Choroid plexus epithelial cell (primary cell): ENCODE measurements around the gene ITPR1.

ENCODE experiments used
- DNase-seq: peaks from one replicate; pipeline ENCODE4 v3.0.0-alpha.2; 2010; ENCODE audit warnings: low read depth
- H3K4me3 ChIP-seq: 2 replicates; pipeline ENCODE4 v1.5.1; 2011; ENCODE audit warnings: low read depth, mild to moderate bottlenecking, control low read depth, low read length, moderate library complexity
- TF ChIP-seq, protein P1 (sequence below): conservative IDR thresholded peaks from 2 replicates; pipeline ENCODE4 v1.5.1; 2011; ENCODE audit warnings: low read depth, mild to moderate bottlenecking, control low read depth, inconsistent platforms, low read length, moderate library complexity

ITPR1 gene

DNA sequence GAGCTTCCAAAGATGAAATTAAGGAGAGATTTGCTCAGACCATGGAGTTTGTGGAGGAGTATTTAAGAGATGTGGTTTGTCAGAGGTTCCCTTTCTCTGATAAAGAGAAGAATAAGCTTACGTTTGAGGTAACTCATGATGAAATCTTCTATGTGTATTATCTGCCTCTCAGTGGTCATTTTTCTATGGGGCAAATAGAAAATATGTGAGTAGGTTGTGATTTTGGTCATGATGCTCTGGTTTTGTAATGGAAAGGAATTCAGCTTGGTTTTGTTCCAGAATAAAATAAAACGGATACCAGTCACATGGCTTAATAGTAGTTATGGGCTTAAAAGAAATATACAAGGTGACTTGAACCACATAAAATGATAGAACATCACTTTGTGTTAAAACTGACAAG lies 181.1 kb downstream of the ITPR1 start:
- TF ChIP-seq, protein P1, sequence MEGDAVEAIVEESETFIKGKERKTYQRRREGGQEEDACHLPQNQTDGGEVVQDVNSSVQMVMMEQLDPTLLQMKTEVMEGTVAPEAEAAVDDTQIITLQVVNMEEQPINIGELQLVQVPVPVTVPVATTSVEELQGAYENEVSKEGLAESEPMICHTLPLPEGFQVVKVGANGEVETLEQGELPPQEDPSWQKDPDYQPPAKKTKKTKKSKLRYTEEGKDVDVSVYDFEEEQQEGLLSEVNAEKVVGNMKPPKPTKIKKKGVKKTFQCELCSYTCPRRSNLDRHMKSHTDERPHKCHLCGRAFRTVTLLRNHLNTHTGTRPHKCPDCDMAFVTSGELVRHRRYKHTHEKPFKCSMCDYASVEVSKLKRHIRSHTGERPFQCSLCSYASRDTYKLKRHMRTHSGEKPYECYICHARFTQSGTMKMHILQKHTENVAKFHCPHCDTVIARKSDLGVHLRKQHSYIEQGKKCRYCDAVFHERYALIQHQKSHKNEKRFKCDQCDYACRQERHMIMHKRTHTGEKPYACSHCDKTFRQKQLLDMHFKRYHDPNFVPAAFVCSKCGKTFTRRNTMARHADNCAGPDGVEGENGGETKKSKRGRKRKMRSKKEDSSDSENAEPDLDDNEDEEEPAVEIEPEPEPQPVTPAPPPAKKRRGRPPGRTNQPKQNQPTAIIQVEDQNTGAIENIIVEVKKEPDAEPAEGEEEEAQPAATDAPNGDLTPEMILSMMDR: no peak
- peak; percentile 83 for DNase-seq
- no peak overlapping the region for H3K4me3 ChIP-seq

- DNase-seq: no peak
- no peak overlapping the region for H3K4me3 ChIP-seq
- TF ChIP-seq, protein P1: no peak
Measured at GRCh38 chr3:4675704-4676103, 182.6 kb downstream of the ITPR1 start.

DNA sequence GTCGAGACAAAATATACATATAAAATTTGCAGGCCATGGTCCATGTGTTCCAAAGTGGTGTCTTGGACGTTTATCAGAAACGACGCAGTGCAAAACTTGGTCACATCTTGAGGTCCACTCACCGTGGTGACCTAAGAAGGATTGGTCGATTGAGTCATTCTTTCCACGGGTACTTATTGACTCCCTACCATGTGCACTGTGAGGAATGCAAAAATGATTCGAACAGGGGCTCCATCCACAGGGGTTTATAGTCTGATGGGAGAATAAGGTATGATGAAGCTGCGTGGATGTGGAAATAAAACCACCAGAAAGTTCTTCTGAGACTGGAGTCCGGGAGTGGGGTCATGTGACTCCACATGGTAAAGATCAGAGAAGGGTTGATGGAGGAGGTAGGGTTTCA lies 185.2 kb downstream of the ITPR1 start:
- no peak for DNase-seq
- H3K4me3 ChIP-seq: no peak overlapping the region
- TF ChIP-seq, protein P1: no peak

DNA sequence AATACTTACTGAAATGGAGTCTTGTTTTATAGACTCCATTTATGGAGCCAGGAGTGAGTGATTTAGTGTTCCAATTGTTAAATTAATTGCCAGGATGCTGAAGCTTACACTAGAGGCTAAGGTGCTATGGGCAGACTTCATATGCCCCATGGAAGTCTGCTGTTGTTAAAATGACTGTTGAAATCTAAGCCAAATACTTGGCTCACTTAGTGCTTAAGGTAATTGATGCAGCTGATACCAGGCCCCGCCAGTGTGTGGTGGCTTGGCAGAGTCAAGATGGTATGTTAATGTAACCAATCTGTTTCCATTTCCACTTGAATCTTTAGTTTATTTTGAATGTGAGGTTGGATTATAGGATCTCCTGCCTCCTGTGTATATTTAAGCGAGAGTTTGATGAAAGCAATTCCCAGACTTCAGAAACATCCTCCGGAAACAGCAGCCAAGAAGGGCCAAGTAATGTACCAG lies 187.1 kb downstream of the ITPR1 start:
- H3K4me3 ChIP-seq: no peak overlapping the region
- TF ChIP-seq, protein P1: no peak
- DNase-seq: no peak

- TF ChIP-seq, protein P1: no peak
- H3K4me3 ChIP-seq: no peak overlapping the region
- DNase-seq: peak; percentile 37
Measured at GRCh38 chr3:4680871-4681300, 187.7 kb downstream of the ITPR1 start.

GRCh38 chr3:4681301-4681700 lies 188.2 kb downstream of the ITPR1 start:
- TF ChIP-seq, protein P1: no peak
- DNase-seq: no peak
- no peak overlapping the region for H3K4me3 ChIP-seq

- no peak for DNase-seq
- H3K4me3 ChIP-seq: no peak overlapping the region
- TF ChIP-seq, protein P1: no peak
Measured at GRCh38 chr3:4684117-4684516, 191.0 kb downstream of the ITPR1 start.
